OCI-LY7 (cell line): Measurements from ENCODE around the gene FBXW11. TPM values are rescaled to one million over a fixed set of nuclear protein-coding genes. Genes with fewer than 3 reads are reported as not detected.
"Not testable (repeated sequence)": the region's sequence is repeated elsewhere in the genome, so short reads cannot be mapped to it uniquely, and the experiment has no call there.

ENCODE experiments used
- BruUV-seq: library from RNA; stranded (reverse); fragments of 400-500 nt; replicated peaks from 2 replicates; lab custom pipeline; 2021; lab: Mats Ljungman, UMichigan
- CTCF ChIA-PET: fragments of 300-600 bp; sonication (Branson Sonifier 250); formaldehyde crosslinking; loops from one replicate; lab custom pipeline; 2022; ENCODE audit warnings: antibody characterized with exemption; ENCODE audit not compliant: unreplicated experiment; lab: Charles Lee
- POLR2A ChIA-PET: fragments of 300-600 bp; sonication (Branson Sonifier 250); formaldehyde crosslinking; loops from one replicate; lab custom pipeline; 2022; ENCODE audit warnings: antibody characterized with exemption; lab: Charles Lee
- DNase-seq: peaks from one replicate; pipeline ENCODE4 v3.0.0-alpha.2; 2015; ENCODE audit warnings: low spot score
- H2AFZ ChIP-seq: fragments of 200-600 bp; sonication (generic), shearing (Covaris generic); 2 replicates; pipeline ENCODE4 v1.6.1; 2014; ENCODE audit warnings: mild to moderate bottlenecking, antibody characterized with exemption, low read length, moderate library complexity
- H3K27ac ChIP-seq: fragments of 200-600 bp; sonication (generic); 2 replicates; pipeline ENCODE4 v1.5.1; 2014; ENCODE audit warnings: mixed run types, low read depth, mild to moderate bottlenecking, moderate library complexity, low read length, inconsistent platforms; ENCODE audit not compliant: poor library complexity, severe bottlenecking
- H3K36me3 ChIP-seq: fragments of 200-600 bp; sonication (generic); 2 replicates; pipeline ENCODE4 v1.6.1; 2014; ENCODE audit warnings: mild to moderate bottlenecking, antibody characterized with exemption, low read length, moderate library complexity, mixed read lengths; ENCODE audit not compliant: insufficient read depth
- H3K4me1 ChIP-seq: fragments of 200-600 bp; sonication (generic); 2 replicates; pipeline ENCODE4 v1.5.1; 2014; ENCODE audit warnings: mild to moderate bottlenecking, low read length; ENCODE audit not compliant: insufficient read depth, poor library complexity, severe bottlenecking
- H3K4me2 ChIP-seq: fragments of 200-600 bp; sonication (generic); 2 replicates; pipeline ENCODE4 v1.6.1; 2014; ENCODE audit warnings: mild to moderate bottlenecking, low read length
- H3K4me3 ChIP-seq: fragments of 200-600 bp; sonication (generic); 2 replicates; pipeline ENCODE4 v1.5.1; 2014; ENCODE audit warnings: mild to moderate bottlenecking, low read depth, low read length; ENCODE audit not compliant: poor library complexity, severe bottlenecking
- H3K79me2 ChIP-seq: fragments of 200-600 bp; sonication (generic); 2 replicates; pipeline ENCODE4 v1.6.1; 2016; ENCODE audit warnings: low read depth, mild to moderate bottlenecking, low read length, moderate library complexity, mixed read lengths; ENCODE audit not compliant: insufficient read depth
- H3K9me2 ChIP-seq: fragments of 200-600 bp; sonication (generic); 2 replicates; pipeline ENCODE4 v1.6.1; 2016; ENCODE audit warnings: mild to moderate bottlenecking, low read length, mixed read lengths; ENCODE audit not compliant: insufficient read depth
- H3K9me3 ChIP-seq: fragments of 200-600 bp; sonication (generic); 2 replicates; pipeline ENCODE4 v1.6.1; 2014; ENCODE audit warnings: mild to moderate bottlenecking, mixed run types, low read length, mixed read lengths
- H4K20me1 ChIP-seq: fragments of 200-600 bp; sonication (generic); 2 replicates; pipeline ENCODE4 v1.6.1; 2014; ENCODE audit warnings: mild to moderate bottlenecking, antibody characterized with exemption, low read length, moderate library complexity, mixed read lengths; ENCODE audit not compliant: insufficient read depth
- CTCF ChIP-seq: fragments of 200-600 bp; sonication (generic); conservative IDR thresholded peaks from 2 replicates; pipeline ENCODE4 v1.5.1; 2014; ENCODE audit warnings: mild to moderate bottlenecking, antibody characterized with exemption, low read length, moderate library complexity, mixed read lengths
- EZH2phosphoT487 ChIP-seq: fragments of 200-600 bp; sonication (generic); IDR thresholded peaks from 2 replicates; pipeline ENCODE4 v1.6.1; 2018; ENCODE audit warnings: low read depth, borderline replicate concordance, mild to moderate bottlenecking, mixed run types, antibody characterized with exemption, low read length, moderate library complexity, mixed read lengths
- intact Hi-C: fragments of 100-400 bp; cut with micrococcal nuclease; formaldehyde crosslinking; loops from one replicate; pipeline ENCODE4 v1.10.0; 2022; ENCODE audit not compliant: unreplicated experiment
- total RNA-seq, 2 experiments: library from RNA; depleted of rRNA in 1 of 2; stranded (reverse); fragments of >200 nt in 1 of 2; shearing (Covaris generic) in 1 of 2; gene quantifications; 2 replicates each; pipeline ENCODE4 v1.2.3, GENCODE V29; 2014 to 2022

Gene FBXW11
- total RNA-seq, 2 experiments from 2014 or later: 33.0 to 51.5 TPM

GRCh38 chr5:171945066-171945465 lies 61.4 kb downstream of the FBXW11 start:
- Histone ChIP-seq H2AFZ (no peak overlapping the region), H3K9me2 (no peaks in the 10 kb centered on the region), H3K79me2 (peaks cover 32% of the 10 kb centered on the region), H3K4me1 (no peaks in the 10 kb centered on the region), H4K20me1 (peaks cover 23% of the 10 kb centered on the region; the same call in 1 of the 2 replicates), H3K4me3 (no peak overlapping the region), H3K4me2 (no peak overlapping the region), H3K27ac (no peak overlapping the region), H3K9me3 (no peaks in the 10 kb centered on the region), H3K36me3 (no peaks in the 10 kb centered on the region)
- intact Hi-C loops: no loop called here
- ChIA-PET CTCF (no interaction called here), POLR2A (interaction anchor here (1.0 to 3.0 kb wide), 2 partner anchors 8 to 11 kb away, joined by 3 to 12 read pairs; no protein-coding TSS in a partner anchor)
- BruUV-seq: no TSS peak
- TF ChIP-seq CTCF (no peak), EZH2phosphoT487 (no peak)
- no peak for DNase-seq

- POLR2A ChIA-PET: interaction anchor here (0.8 kb wide), 1 partner anchor 10 kb away, joined by 3 read pairs; no protein-coding TSS in a partner anchor
- H3K4me3 ChIP-seq, H2AFZ ChIP-seq, intact Hi-C loops, H3K4me2 ChIP-seq, H3K9me2 ChIP-seq, H3K9me3 ChIP-seq, BruUV-seq, CTCF ChIA-PET, H3K27ac ChIP-seq, DNase-seq, H3K36me3 ChIP-seq, H3K4me1 ChIP-seq, H4K20me1 ChIP-seq: not testable (repeated sequence)
- peaks cover 10% of the 10 kb centered on the region for H3K79me2 ChIP-seq
These were observed 64.3 kb downstream of the FBXW11 start for GRCh38 chr5:171942112-171942516.

- H3K27ac ChIP-seq, CTCF ChIA-PET, DNase-seq, H2AFZ ChIP-seq, H3K36me3 ChIP-seq, BruUV-seq, H3K9me2 ChIP-seq, intact Hi-C loops, H3K4me3 ChIP-seq, H4K20me1 ChIP-seq, H3K4me1 ChIP-seq, H3K4me2 ChIP-seq, H3K79me2 ChIP-seq, H3K9me3 ChIP-seq: not testable (repeated sequence)
- POLR2A ChIA-PET: interaction anchor here (0.8 kb wide), 1 partner anchor 10 kb away, joined by 3 read pairs; no protein-coding TSS in a partner anchor
These were observed 64.8 kb downstream of the FBXW11 start for GRCh38 chr5:171941675-171942074.

- H4K20me1 ChIP-seq, intact Hi-C loops, H3K36me3 ChIP-seq, POLR2A ChIA-PET, H3K27ac ChIP-seq, H3K4me1 ChIP-seq, H2AFZ ChIP-seq, BruUV-seq, CTCF ChIA-PET, H3K4me3 ChIP-seq, DNase-seq, H3K4me2 ChIP-seq, H3K9me2 ChIP-seq, H3K79me2 ChIP-seq, H3K9me3 ChIP-seq: not testable (repeated sequence)
These were observed 65.2 kb downstream of the FBXW11 start for GRCh38 chr5:171941275-171941674.
